Keratinocyte (primary cell): ENCODE results near the gene CACNA1I. TPM values are rescaled to one million over a fixed set of nuclear protein-coding genes. Genes with fewer than 3 reads are reported as not detected.

ENCODE experiments used
- DNase-seq: peaks from one replicate; pipeline ENCODE4 v3.0.0-alpha.2; 2011; ENCODE audit warnings: low read depth, missing footprints, low spot score
- FAIRE-seq: peaks from 2 replicates; lab custom pipeline; 2011; peaks lifted over from hg19 to GRCh38; lab: Jason Lieb, UNC
- H2AFZ ChIP-seq: 2 replicates; pipeline ENCODE4 v1.6.0; 2012; ENCODE audit warnings: low read length, control low read depth, inconsistent platforms; ENCODE audit not compliant: control insufficient read depth
- H3K27ac ChIP-seq: 2 replicates; pipeline ENCODE4 v1.5.1; 2011; ENCODE audit warnings: low read length; ENCODE audit not compliant: control insufficient read depth, insufficient read depth
- H3K27me3 ChIP-seq: 3 replicates; pipeline ENCODE4 v1.6.0; 2011; ENCODE audit warnings: low read length; ENCODE audit not compliant: control insufficient read depth, insufficient read depth; ENCODE audit errors: extremely low read depth
- H3K36me3 ChIP-seq, 2 experiments: 2 replicates in 1 of 2; 3 replicates in 1 of 2; pipeline ENCODE4 v1.5.1; 2011; ENCODE audit warnings: low read length in 2 of 2, mild to moderate bottlenecking in 1 of 2; ENCODE audit not compliant: control insufficient read depth in 2 of 2, insufficient read depth in 2 of 2; ENCODE audit errors: extremely low read depth in 1 of 2
- H3K4me1 ChIP-seq: 3 replicates; pipeline ENCODE4 v1.5.1; 2011; ENCODE audit warnings: low read length; ENCODE audit not compliant: control insufficient read depth, insufficient read depth; ENCODE audit errors: extremely low read depth
- H3K4me2 ChIP-seq: 3 replicates; pipeline ENCODE4 v1.6.0; 2011; ENCODE audit warnings: low read depth, low read length; ENCODE audit not compliant: control insufficient read depth, insufficient read depth; ENCODE audit errors: extremely low read depth
- H3K4me3 ChIP-seq, 3 experiments: fragments of 200-600 bp in 1 of 3; sonication (generic) in 1 of 3; 2 replicates in 2 of 3; 3 replicates in 1 of 3; pipeline ENCODE4 v1.5.1; 2011 to 2016; ENCODE audit warnings: low read length in 3 of 3, mild to moderate bottlenecking in 3 of 3, control low read depth in 2 of 3, inconsistent platforms in 1 of 3, low read depth in 1 of 3, mixed read lengths in 1 of 3, mixed run types in 1 of 3, moderate library complexity in 1 of 3; ENCODE audit not compliant: control insufficient read depth in 2 of 3, insufficient read depth in 2 of 3; ENCODE audit errors: extremely low read depth in 1 of 3
- H3K79me2 ChIP-seq: 2 replicates; pipeline ENCODE4 v1.6.0; 2012; ENCODE audit warnings: low read length; ENCODE audit not compliant: control insufficient read depth, insufficient read depth
- H3K9ac ChIP-seq: 3 replicates; pipeline ENCODE4 v1.6.0; 2011; ENCODE audit warnings: low read length; ENCODE audit not compliant: control insufficient read depth, insufficient read depth; ENCODE audit errors: extremely low read depth
- H3K9me1 ChIP-seq: 3 replicates; pipeline ENCODE4 v1.6.0; 2011; ENCODE audit warnings: low read length; ENCODE audit not compliant: control insufficient read depth, insufficient read depth; ENCODE audit errors: extremely low read depth
- H3K9me3 ChIP-seq: 2 replicates; pipeline ENCODE4 v1.5.1; 2012; ENCODE audit warnings: low read depth, low read length; ENCODE audit not compliant: control insufficient read depth
- H4K20me1 ChIP-seq: 3 replicates; pipeline ENCODE4 v1.6.0; 2011; ENCODE audit warnings: low read length; ENCODE audit not compliant: control insufficient read depth, insufficient read depth; ENCODE audit errors: extremely low read depth
- EZH2 ChIP-seq: IDR thresholded peaks from one replicate; pipeline ENCODE4 v1.6.1; 2012; ENCODE audit warnings: inconsistent platforms, mild to moderate bottlenecking, low read length, moderate library complexity
- dilution Hi-C: fragments of 300-500 bp; cut with MboI; formaldehyde crosslinking; loops from one replicate; pipeline ENCODE4 v1.7.0; 2020; ENCODE audit warnings: low sequenced_read_pairs; ENCODE audit not compliant: extremely low pct_ligation_motif_present
- polyA plus RNA-seq, 5 experiments: library from polyadenylated mRNA; depleted of rRNA in 3 of 5; stranded (reverse) in 3 of 5; stranded (forward) in 1 of 5; unstranded in 1 of 5; fragments of >200 nt; gene quantifications; 1 replicate in 1 of 5; 2 replicates in 3 of 5; 3 replicates in 1 of 5; pipeline versions ENCODE4 v1.2.1 to v1.2.3, GENCODE V29; 2011 to 2012; ENCODE audit warnings: missing spikeins in 2 of 5, low read depth in 1 of 5, low replicate concordance in 1 of 5
- TF ChIP-seq, protein P1 (sequence below), 3 experiments: IDR thresholded peaks in 1 of 3; conservative IDR thresholded peaks in 1 of 3; optimal IDR thresholded peaks in 1 of 3; 2 replicates in 2 of 3; 3 replicates in 1 of 3; pipeline versions ENCODE3 to v1.5.1; 2011; ENCODE audit warnings: low read length in 3 of 3, mild to moderate bottlenecking in 3 of 3, moderate library complexity in 2 of 3, control low read depth in 1 of 3, inconsistent platforms in 1 of 3; ENCODE audit not compliant: insufficient read depth in 2 of 3; ENCODE audit errors: extremely low read depth in 1 of 3

The CACNA1I gene
- polyA plus RNA-seq, 1 donor (not counting 4 experiments of a cell fraction or from before 2014, with no cell fraction given): not detected

DNA sequence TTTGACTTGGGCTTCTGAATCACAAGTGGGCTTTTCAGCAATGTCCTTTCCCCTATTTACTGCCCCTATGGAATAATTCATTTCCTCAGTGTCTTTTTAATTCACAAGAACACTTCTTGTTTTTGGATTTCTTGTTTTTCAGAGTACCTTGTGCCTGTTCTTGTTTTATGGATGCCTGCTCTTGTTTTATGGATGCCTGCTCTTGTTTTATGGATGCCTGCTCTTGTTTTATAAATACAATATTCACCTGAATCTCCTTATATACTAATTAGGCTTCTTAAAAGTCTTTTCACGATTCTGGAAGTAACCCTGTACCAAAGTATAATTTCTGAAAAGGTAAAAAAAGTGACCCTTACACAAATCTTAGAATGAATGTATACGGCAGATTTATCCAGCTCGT, 32.8 kb downstream of the CACNA1I start:
- peaks cover 1% of the 10 kb centered on the region for H3K4me1 ChIP-seq
- H3K27me3 ChIP-seq: peaks cover 15% of the 10 kb centered on the region
- no peak for TF ChIP-seq EZH2
- TF ChIP-seq, protein P1, sequence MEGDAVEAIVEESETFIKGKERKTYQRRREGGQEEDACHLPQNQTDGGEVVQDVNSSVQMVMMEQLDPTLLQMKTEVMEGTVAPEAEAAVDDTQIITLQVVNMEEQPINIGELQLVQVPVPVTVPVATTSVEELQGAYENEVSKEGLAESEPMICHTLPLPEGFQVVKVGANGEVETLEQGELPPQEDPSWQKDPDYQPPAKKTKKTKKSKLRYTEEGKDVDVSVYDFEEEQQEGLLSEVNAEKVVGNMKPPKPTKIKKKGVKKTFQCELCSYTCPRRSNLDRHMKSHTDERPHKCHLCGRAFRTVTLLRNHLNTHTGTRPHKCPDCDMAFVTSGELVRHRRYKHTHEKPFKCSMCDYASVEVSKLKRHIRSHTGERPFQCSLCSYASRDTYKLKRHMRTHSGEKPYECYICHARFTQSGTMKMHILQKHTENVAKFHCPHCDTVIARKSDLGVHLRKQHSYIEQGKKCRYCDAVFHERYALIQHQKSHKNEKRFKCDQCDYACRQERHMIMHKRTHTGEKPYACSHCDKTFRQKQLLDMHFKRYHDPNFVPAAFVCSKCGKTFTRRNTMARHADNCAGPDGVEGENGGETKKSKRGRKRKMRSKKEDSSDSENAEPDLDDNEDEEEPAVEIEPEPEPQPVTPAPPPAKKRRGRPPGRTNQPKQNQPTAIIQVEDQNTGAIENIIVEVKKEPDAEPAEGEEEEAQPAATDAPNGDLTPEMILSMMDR (optimal IDR thresholded peaks at IDR 0.05 in 1 of 3, IDR thresholded peaks at IDR 0.05 in 1 of 3, conservative IDR thresholded peaks at IDR 0.05 in 1 of 3; ENCODE audit: extremely low read depth in 1 of 3, insufficient read depth in 2 of 3, low read length in 3 of 3): no peak
- H3K36me3 ChIP-seq: no peaks in the 10 kb centered on the region
- no peak overlapping the region for H3K9ac ChIP-seq
- H3K79me2 ChIP-seq: no peaks in the 10 kb centered on the region
- H4K20me1 ChIP-seq: no peaks in the 10 kb centered on the region
- H3K4me3 ChIP-seq: no peak overlapping the region
- no peaks in the 10 kb centered on the region for H3K9me3 ChIP-seq
- no peak for DNase-seq
- no peak overlapping the region for H3K27ac ChIP-seq
- no peak overlapping the region for H2AFZ ChIP-seq
- no peak for FAIRE-seq
- dilution Hi-C loops: no loop called here
- H3K9me1 ChIP-seq: no peaks in the 10 kb centered on the region
- H3K4me2 ChIP-seq: no peak overlapping the region

DNA sequence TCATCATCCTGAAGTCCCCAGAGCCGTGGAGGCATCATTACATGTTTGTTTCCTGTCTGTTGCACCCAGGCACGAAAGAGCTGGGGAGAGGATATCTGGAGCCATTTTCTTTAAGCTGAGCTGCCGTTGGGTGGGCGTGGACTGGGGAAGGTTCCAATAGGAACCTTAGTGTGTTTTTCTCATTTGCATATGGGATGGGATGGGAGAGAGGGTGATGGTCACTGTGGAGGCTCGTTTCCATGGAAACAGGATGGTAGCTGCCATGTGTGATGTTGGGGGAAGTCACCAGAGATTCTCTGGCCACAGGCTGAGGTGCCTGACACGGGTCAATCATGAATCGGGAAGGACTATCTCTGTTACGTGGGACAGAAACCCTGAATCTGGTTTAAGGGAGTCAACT, 39.7 kb downstream of the CACNA1I start:
- Histone ChIP-seq H3K4me2 (no peak overlapping the region), H2AFZ (no peak overlapping the region), H3K9ac (no peak overlapping the region), H4K20me1 (no peaks in the 10 kb centered on the region), H3K27me3 (peaks cover 8% of the 10 kb centered on the region), H3K9me1 (no peaks in the 10 kb centered on the region), H3K9me3 (no peaks in the 10 kb centered on the region), H3K4me1 (no peaks in the 10 kb centered on the region), H3K27ac (no peak overlapping the region), H3K4me3 (no peak overlapping the region), H3K79me2 (no peaks in the 10 kb centered on the region), H3K36me3 (no peaks in the 10 kb centered on the region)
- no peak for DNase-seq
- TF ChIP-seq, protein P1 (optimal IDR thresholded peaks at IDR 0.05 in 1 of 3, IDR thresholded peaks at IDR 0.05 in 1 of 3, conservative IDR thresholded peaks at IDR 0.05 in 1 of 3; ENCODE audit: extremely low read depth in 1 of 3, insufficient read depth in 2 of 3, low read length in 3 of 3): no peak
- no peak for TF ChIP-seq EZH2
- no peak for FAIRE-seq
- dilution Hi-C loops: no loop called here
